ENCODE data around the gene EXOSC5. TPM values are rescaled to one million over a fixed set of nuclear protein-coding genes. Genes with fewer than 3 reads are reported as not detected.
"Not testable (repeated sequence)": the region's sequence is repeated elsewhere in the genome, so short reads cannot be mapped to it uniquely, and the experiment has no call there.

Gene EXOSC5
- total RNA-seq, 4 donors from 2014 or later = 14.0 to 21.3 (median 19.8) TPM

DNA sequence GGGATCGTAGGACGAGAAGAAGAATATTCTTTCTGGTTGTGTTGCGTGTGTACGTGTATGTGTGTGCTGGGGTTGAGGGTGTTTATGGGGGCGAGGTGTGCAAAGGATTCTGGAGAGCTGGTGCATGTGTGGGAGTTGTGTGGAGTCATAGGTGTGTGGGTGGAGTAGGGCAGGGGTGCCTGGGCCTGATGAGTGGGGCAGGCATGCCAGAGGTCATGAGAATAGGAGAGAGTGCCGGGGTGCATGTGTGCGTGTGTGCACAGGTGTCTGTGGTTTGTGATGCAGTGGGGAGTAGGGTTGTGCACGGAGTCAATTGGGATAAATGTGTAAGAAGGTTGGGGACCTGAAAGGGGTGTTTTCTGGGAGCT lies 20.2 kb downstream of the EXOSC5 start:
- H3K4me1 ChIP-seq = peaks cover 0 to 48% (median 8%) of the 10 kb centered on the region in 4 donors
- 57% methylated on average over 8 of the region's 8 CpGs for WGBS, 2 donors
- peak overlapping the region; percentile 43 to 74 (median 60) for H3K4me3 ChIP-seq
- peaks cover 0 to 13% (median 0%) of the 10 kb centered on the region in 3 donors for H3K36me3 ChIP-seq
- TF ChIP-seq, protein P1, sequence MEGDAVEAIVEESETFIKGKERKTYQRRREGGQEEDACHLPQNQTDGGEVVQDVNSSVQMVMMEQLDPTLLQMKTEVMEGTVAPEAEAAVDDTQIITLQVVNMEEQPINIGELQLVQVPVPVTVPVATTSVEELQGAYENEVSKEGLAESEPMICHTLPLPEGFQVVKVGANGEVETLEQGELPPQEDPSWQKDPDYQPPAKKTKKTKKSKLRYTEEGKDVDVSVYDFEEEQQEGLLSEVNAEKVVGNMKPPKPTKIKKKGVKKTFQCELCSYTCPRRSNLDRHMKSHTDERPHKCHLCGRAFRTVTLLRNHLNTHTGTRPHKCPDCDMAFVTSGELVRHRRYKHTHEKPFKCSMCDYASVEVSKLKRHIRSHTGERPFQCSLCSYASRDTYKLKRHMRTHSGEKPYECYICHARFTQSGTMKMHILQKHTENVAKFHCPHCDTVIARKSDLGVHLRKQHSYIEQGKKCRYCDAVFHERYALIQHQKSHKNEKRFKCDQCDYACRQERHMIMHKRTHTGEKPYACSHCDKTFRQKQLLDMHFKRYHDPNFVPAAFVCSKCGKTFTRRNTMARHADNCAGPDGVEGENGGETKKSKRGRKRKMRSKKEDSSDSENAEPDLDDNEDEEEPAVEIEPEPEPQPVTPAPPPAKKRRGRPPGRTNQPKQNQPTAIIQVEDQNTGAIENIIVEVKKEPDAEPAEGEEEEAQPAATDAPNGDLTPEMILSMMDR (IDR thresholded peaks at IDR 0.05) = no peak
- TF ChIP-seq POLR2A (IDR thresholded peaks at IDR 0.05) = no peak
- TF ChIP-seq EP300 (IDR thresholded peaks at IDR 0.05) = no peak
- H3K27me3 ChIP-seq = no peaks in the 10 kb centered on the region
- DNase-seq (ENCODE audit: low spot score in 2 of 2) = no peak
- H3K27ac ChIP-seq = peak overlapping the region; percentile 55 to 92 (median 76)
- H3K9me3 ChIP-seq = no peaks in the 10 kb centered on the region

DNA sequence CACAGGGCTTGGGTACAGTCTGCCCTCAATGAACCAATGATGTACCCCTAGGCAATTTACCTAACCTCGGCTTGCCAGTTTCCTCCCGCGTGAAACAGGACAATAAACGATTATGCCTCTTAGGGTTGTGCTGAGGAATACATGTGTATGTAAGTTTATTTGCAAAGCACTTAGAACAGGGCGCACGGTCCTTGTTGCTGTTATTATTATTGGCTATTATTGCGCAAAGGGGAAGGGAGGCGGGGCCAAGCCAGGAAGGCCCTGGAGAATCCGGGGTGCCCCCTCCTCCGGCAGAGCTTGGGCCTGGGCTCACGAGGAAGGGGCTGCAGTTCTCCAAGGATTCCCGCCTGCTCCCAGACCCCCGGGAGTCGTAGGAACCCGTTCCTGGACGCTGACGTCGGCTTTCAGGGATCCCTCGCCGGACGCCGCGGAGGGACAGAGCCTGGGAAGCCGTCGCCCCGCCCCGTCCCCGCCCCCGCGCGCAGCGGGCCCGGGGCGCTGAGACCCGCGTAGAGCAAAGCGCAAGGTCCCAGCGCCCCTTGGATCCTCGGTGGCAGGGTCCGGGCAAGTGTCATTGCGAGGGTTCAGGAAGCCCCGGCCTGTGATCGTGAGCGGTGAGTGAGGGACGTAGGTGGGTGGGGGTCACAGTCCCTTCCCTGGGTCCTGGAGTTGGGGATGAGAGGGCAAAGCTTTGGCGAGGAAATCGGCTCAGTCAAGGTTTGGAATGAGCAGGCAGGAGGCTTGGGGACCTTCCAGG lies 20.7 kb downstream of the EXOSC5 start, which contains the start of gene TMEM91:
TMEM91 (plus strand) TSS at position 293 of the 757 bp plus-strand sequence. CDS start 1,777 bp downstream, outside the sequence.
- Histone ChIP-seq H3K4me3 (peak within 1 kb of the TSS; percentile 43 to 74 (median 60)), H3K36me3 (peaks cover 0 to 9% (median 0%) of the 10 kb centered on the region in 3 donors), H3K27me3 (no peaks in the 10 kb centered on the region), H3K9me3 (no peaks in the 10 kb centered on the region), H3K4me1 (peaks cover 0 to 48% (median 8%) of the 10 kb centered on the region in 4 donors), H3K27ac (peak within 1 kb of the TSS; percentile 55 to 92 (median 76))
- DNase-seq (ENCODE audit: low spot score in 2 of 2) = peak; percentile 45 to 68
- no peak for TF ChIP-seq EP300 (IDR thresholded peaks at IDR 0.05)
- TF ChIP-seq, protein P1 (IDR thresholded peaks at IDR 0.05) = no peak
- TF ChIP-seq POLR2A (IDR thresholded peaks at IDR 0.05) = no peak
- WGBS, 2 donors = 1 to 4% methylated on average over 20 of the region's 47 CpGs

DNA sequence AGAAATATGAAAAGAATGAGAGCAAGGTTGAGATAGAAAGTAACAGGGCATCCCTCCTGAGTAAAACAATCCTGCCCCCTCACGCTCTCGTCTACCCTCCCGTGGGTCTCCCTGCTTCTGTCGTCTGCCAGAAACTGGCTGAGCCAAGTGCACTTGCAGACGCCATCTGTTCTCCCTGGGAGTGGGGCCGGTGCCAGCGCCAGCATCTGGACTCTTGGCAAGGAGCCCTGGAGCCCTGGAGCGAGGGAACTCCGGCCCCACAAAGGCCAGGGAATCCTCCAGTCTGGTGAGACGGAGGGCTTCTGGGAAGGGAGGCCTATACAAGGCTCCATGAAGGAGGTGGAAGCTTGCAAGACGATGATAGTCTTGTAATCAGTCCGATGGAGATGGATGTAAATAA lies 23.2 kb downstream of the EXOSC5 start:
- no peaks in the 10 kb centered on the region for H3K36me3 ChIP-seq
- TF ChIP-seq POLR2A (IDR thresholded peaks at IDR 0.05) = no peak
- peak in 1 of 2 donors; percentile 36 for TF ChIP-seq EP300 (IDR thresholded peaks at IDR 0.05)
- H3K27me3 ChIP-seq = no peaks in the 10 kb centered on the region
- peak overlapping the region in 2 of 4 donors; percentile 14 to 45 for H3K27ac ChIP-seq
- 19 to 23% methylated on average over 9 to 12 of the region's 12 CpGs for WGBS, 2 donors
- H3K4me3 ChIP-seq = no peak overlapping the region
- no peaks in the 10 kb centered on the region for H3K9me3 ChIP-seq
- peak; percentile 65 to 75 for DNase-seq (ENCODE audit: low spot score in 2 of 2)
- peaks cover 0 to 44% (median 8%) of the 10 kb centered on the region in 4 donors for H3K4me1 ChIP-seq

DNA sequence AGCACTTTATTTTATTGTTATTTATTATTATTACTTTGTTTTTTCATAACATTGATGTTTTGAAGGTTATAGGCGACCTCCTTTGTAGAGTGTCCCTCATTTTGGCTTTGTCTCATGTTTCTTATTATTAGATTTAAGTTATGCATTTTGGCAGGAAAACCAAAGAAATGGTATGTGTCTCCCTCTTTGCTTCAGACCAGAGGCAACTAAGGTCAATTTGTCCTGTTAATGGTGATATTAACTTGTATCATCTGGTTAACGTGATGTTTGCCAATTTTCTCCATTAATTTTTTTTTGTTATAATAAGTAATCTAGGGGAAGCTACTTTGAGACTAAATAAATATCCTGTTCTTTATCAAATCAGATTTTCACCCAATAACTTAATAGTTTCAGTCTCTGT lies 24.7 kb downstream of the EXOSC5 start:
- no peaks in the 10 kb centered on the region for H3K9me3 ChIP-seq
- H3K27me3 ChIP-seq = no peaks in the 10 kb centered on the region
- H3K4me1 ChIP-seq = peaks cover 0 to 35% (median 8%) of the 10 kb centered on the region in 4 donors
- no peaks in the 10 kb centered on the region for H3K36me3 ChIP-seq
- TF ChIP-seq EP300 (IDR thresholded peaks at IDR 0.05) (no peak), POLR2A (IDR thresholded peaks at IDR 0.05) (no peak)
- TF ChIP-seq, protein P1 (IDR thresholded peaks at IDR 0.05) = no peak
- WGBS, 2 donors = 70 to 71% methylated on average over 2 of the region's 2 CpGs
- no peak for DNase-seq (ENCODE audit: low spot score in 2 of 2)
- H3K4me3 ChIP-seq = no peak overlapping the region
- no peak overlapping the region for H3K27ac ChIP-seq

DNA sequence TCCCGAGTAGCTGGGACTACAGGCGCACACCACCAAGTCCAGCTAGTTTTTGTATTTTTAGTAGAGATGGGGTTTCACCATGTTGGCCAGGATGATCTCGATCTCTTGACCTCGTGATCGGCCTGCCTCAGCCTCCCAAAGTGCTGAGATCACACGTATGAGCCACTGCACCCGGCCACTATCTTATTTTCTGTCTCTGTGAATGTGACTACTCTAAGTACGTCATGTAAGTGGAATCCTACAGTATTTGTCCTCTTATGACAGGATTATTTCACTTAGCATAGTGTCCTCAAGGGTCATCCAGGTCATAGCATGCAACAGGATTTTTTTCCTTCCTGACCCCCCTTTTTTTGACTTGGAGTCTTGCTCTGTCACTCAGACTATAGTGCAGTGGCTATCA lies 25.6 kb downstream of the EXOSC5 start:
- no peak for DNase-seq (ENCODE audit: low spot score in 2 of 2)
- Histone ChIP-seq H3K4me1 (peaks cover 0 to 26% (median 8%) of the 10 kb centered on the region in 4 donors), H3K4me3 (no peak overlapping the region), H3K36me3 (no peaks in the 10 kb centered on the region), H3K27me3 (no peaks in the 10 kb centered on the region), H3K27ac (no peak overlapping the region), H3K9me3 (no peaks in the 10 kb centered on the region)
- 94 to 95% methylated on average over 8 of the region's 8 CpGs for WGBS, 2 donors
- TF ChIP-seq, protein P1 (IDR thresholded peaks at IDR 0.05) = no peak
- TF ChIP-seq EP300 (IDR thresholded peaks at IDR 0.05) (no peak), POLR2A (IDR thresholded peaks at IDR 0.05) (no peak)

DNA sequence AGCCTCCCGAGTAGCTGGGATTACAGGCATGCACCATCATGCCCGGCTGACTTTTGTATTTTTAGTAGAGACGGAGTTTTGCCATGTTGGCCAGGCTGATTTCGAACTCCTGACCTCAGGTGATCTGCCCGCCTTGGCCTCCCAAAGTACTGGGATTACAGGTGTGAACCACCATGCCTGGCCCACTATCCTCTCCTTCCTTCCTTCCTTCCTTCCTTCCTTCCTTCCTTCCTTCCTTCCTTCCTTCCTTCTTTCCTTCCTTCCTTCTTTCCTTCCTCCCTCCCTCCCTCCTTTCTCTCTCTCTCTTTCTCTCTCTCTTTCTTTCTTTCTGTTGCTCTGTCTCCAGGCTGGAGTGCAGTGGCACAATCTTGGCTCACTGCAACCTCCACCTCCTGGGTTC lies 26.0 kb downstream of the EXOSC5 start:
- H3K27me3 ChIP-seq; H3K36me3 ChIP-seq; H3K27ac ChIP-seq; DNase-seq (ENCODE audit: low spot score in 2 of 2); H3K9me3 ChIP-seq; H3K4me3 ChIP-seq: not testable (repeated sequence)
- WGBS, 2 donors = 94% methylated on average over 5 of the region's 5 CpGs
- H3K4me1 ChIP-seq = peaks cover 0 to 29% (median 7%) of the 10 kb centered on the region in 4 donors
